CD14-positive monocyte (primary cell): ENCODE measurements around the gene TAF13. TPM values are rescaled to one million over a fixed set of nuclear protein-coding genes. Genes with fewer than 3 reads are reported as not detected.

Experiments used
- DNase-seq, 3 donors: peaks; one replicate each; pipeline ENCODE4 v3.0.0-alpha.2; 2011 to 2022
- H2AFZ ChIP-seq: 2 replicates; pipeline ENCODE4 v1.6.0; 2012; ENCODE audit warnings: mild to moderate bottlenecking, low read depth, low read length, inconsistent platforms; ENCODE audit not compliant: insufficient read depth, poor library complexity, severe bottlenecking
- H3K27ac ChIP-seq, 2 donors: 1 replicate in 1 of 2; 2 replicates in 1 of 2; pipeline ENCODE4 v1.5.1; 2012 to 2013; ENCODE audit warnings: low read length in 2 of 2, control low read depth in 1 of 2, inconsistent platforms in 1 of 2, low read depth in 1 of 2, mild to moderate bottlenecking in 1 of 2
- H3K27me3 ChIP-seq, 2 donors: one replicate each; pipeline versions ENCODE4 v1.6.0 to v1.6.1; 2011 to 2013; ENCODE audit warnings: low read length in 2 of 2; ENCODE audit not compliant: control insufficient read depth in 2 of 2, insufficient read depth in 2 of 2
- H3K36me3 ChIP-seq, 2 donors: replicated peaks in 1 of 2; 1 replicate in 1 of 2; 2 replicates in 1 of 2; pipeline versions ENCODE4 v1.5.1 to v1.6.1; 2012 to 2013; ENCODE audit warnings: low read length in 2 of 2, control low read depth in 1 of 2, inconsistent platforms in 1 of 2, mild to moderate bottlenecking in 1 of 2; ENCODE audit not compliant: insufficient read depth in 2 of 2, control insufficient read depth in 1 of 2
- H3K4me1 ChIP-seq, 2 donors: 1 replicate in 1 of 2; 2 replicates in 1 of 2; pipeline versions ENCODE4 v1.5.1 to v1.6.1; 2012 to 2013; ENCODE audit warnings: low read length in 2 of 2, control low read depth in 1 of 2, inconsistent platforms in 1 of 2, mild to moderate bottlenecking in 1 of 2, moderate library complexity in 1 of 2; ENCODE audit not compliant: insufficient read depth in 2 of 2, control insufficient read depth in 1 of 2
- H3K4me2 ChIP-seq: replicated peaks from 2 replicates; pipeline ENCODE3; 2012; ENCODE audit warnings: low read length, moderate library complexity, mild to moderate bottlenecking; ENCODE audit not compliant: poor library complexity, severe bottlenecking; ENCODE audit errors: extremely low read depth
- H3K4me3 ChIP-seq, 3 experiments: fragments of 200-600 bp in 1 of 3; sonication (generic) in 1 of 3; replicated peaks in 1 of 3; 1 replicate in 2 of 3; 2 replicates in 1 of 3; pipeline ENCODE4 v1.5.1; 2011 to 2013; ENCODE audit warnings: low read length in 3 of 3, mild to moderate bottlenecking in 3 of 3, control low read depth in 2 of 3, low read depth in 2 of 3, inconsistent platforms in 1 of 3, moderate library complexity in 1 of 3
- H3K79me2 ChIP-seq: 2 replicates; pipeline ENCODE4 v1.6.0; 2012; ENCODE audit warnings: mild to moderate bottlenecking, control low read depth, inconsistent platforms, low read length, moderate library complexity; ENCODE audit not compliant: insufficient read depth
- H3K9ac ChIP-seq: 2 replicates; pipeline ENCODE4 v1.6.0; 2017; ENCODE audit warnings: low read length, mild to moderate bottlenecking; ENCODE audit not compliant: insufficient read depth, poor library complexity, severe bottlenecking
- H3K9me3 ChIP-seq, 2 donors: replicated peaks in 1 of 2; 1 replicate in 1 of 2; 2 replicates in 1 of 2; pipeline versions ENCODE4 v1.5.1 to v1.6.1; 2012 to 2013; ENCODE audit warnings: low read length in 2 of 2, control low read depth in 1 of 2; ENCODE audit not compliant: control insufficient read depth in 1 of 2, insufficient read depth in 1 of 2
- H4K20me1 ChIP-seq: 2 replicates; pipeline ENCODE4 v1.6.0; 2012; ENCODE audit warnings: mild to moderate bottlenecking, low read length, control low read depth, moderate library complexity; ENCODE audit not compliant: insufficient read depth
- H3K27ac Mint-ChIP-seq, 7 donors: one replicate each; pipeline ENCODE4 v1.8.0; 2020; ENCODE audit warnings: mild to moderate bottlenecking in 7 of 7, mixed read lengths in 7 of 7, moderate library complexity in 6 of 7, inconsistent platforms in 2 of 7
- H3K27me3 Mint-ChIP-seq, 3 donors: one replicate each; pipeline ENCODE4 v1.8.0; 2021 to 2022; ENCODE audit warnings: low read depth in 3 of 3, mild to moderate bottlenecking in 3 of 3, mixed read lengths in 3 of 3, moderate library complexity in 3 of 3, inconsistent platforms in 1 of 3
- H3K36me3 Mint-ChIP-seq, 2 donors: one replicate each; pipeline ENCODE4 v1.8.0; 2020; ENCODE audit warnings: mixed read lengths in 2 of 2, inconsistent platforms in 1 of 2, mild to moderate bottlenecking in 1 of 2
- H3K4me1 Mint-ChIP-seq: one replicate; pipeline ENCODE4 v1.8.0; 2020; ENCODE audit warnings: mild to moderate bottlenecking, mixed read lengths
- H3K4me3 Mint-ChIP-seq, 2 donors: one replicate each; pipeline ENCODE4 v1.8.0; 2020; ENCODE audit warnings: mild to moderate bottlenecking in 2 of 2, mixed read lengths in 2 of 2, moderate library complexity in 1 of 2
- H3K9me3 Mint-ChIP-seq, 7 donors: one replicate each; pipeline ENCODE4 v1.8.0; 2020 to 2022; ENCODE audit warnings: mixed read lengths in 7 of 7, mild to moderate bottlenecking in 6 of 7, moderate library complexity in 6 of 7, inconsistent platforms in 2 of 7
- WGBS: methylation state at CpG from one replicate; pipeline ENCODE4 v1.1.5; 2013; ENCODE audit warnings: missing lambda C conversion rate; ENCODE audit not compliant: insufficient coverage; 5-methylcytosine and 5-hydroxymethylcytosine counted together
- intact Hi-C, 2 donors: fragments of 100-400 bp; cut with micrococcal nuclease; formaldehyde crosslinking; loops; one replicate each; pipeline versions ENCODE4 v1.15.0 to v1.15.1; 2023
- polyA plus RNA-seq, 3 donors: library from polyadenylated mRNA; depleted of rRNA in 1 of 3; unstranded in 2 of 3; stranded (reverse) in 1 of 3; fragments of 300-500 nt in 2 of 3; fragments of >200 nt in 1 of 3; fragmentation: Illumina TruSeq in 2 of 3; gene quantifications; 1 replicate in 2 of 3; 2 replicates in 1 of 3; pipeline ENCODE4 v1.2.3, GENCODE V29; 2012 to 2021
- TF ChIP-seq, protein P1 (sequence below): fragments of 200-600 bp; IDR thresholded peaks from one replicate; pipeline ENCODE4 v1.8.0; 2022; ENCODE audit warnings: antibody characterized with exemption, mild to moderate bottlenecking

TAF13 gene
- polyA plus RNA-seq, 3 donors, result 1.2 to 17.7 (median 5.2) TPM

DNA sequence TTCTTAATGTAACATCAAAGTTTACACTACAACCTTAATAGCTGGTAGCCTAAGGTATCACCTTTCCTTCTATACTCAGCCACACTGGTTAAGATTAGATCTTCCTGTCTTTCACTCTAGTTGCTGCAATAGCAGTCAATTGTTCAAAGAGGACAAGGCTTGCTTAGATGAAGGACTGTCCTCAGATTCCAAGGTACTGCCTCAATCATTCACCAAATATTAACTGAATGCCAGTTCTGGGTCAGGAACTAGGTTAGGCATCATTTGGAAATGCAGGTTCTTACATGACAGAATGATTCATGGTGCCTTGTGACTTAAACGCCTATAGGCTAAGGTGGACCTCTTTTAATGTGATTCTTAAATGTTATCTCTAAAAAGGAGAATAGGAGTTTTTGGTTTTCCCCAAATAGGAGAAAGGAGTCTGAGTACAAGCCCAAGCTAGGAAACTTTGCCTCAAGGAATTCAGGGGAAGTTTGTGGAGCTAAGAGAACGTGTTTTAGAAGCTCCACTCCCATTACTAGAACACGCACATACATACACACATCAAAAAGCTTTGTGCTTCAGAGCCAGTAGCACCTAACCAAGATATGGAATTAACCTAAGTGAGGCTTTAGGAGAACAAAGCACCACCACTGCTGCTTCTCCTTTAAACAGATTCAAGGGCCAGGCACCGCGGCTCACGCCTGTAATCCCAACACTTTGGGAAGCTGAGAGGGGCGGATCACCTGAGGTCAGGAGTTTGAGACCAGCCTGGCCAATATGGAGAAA lies 25.4 kb downstream of the TAF13 start:
- no peak overlapping the region for H3K4me3 Mint-ChIP-seq

DNA sequence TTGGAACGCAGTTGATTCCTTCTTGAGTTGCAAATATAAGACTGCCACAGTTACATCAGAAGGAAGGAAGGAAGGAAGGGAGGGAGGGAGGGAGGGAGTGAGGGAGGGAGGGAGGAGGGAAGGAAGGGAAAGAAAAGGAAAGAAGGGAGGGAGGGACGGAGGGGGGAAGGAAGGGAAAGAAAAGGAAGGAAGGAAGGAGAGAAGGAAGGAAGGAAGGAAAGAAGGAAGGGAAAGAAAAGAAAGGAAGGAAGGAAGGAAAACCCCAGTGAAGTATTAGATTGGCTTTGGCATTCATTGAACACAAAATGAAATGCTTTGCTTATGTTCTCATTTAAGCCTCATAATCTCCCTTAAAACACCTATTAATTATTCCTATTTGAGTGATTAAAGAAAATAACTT lies 27.5 kb downstream of the TAF13 start:
- peaks cover 0 to 2% of the 10 kb centered on the region in 2 donors for H3K27me3 ChIP-seq
- Mint-ChIP-seq H3K27ac (no peak overlapping the region), H3K4me1 (peaks cover 2% of the 10 kb centered on the region), H3K27me3 (peaks cover 9 to 22% (median 20%) of the 10 kb centered on the region in 3 donors), H3K36me3 (peaks cover 0 to 2% of the 10 kb centered on the region in 2 donors), H3K9me3 (peaks cover 0 to 11% (median 6%) of the 10 kb centered on the region in 7 donors), H3K4me3 (no peak overlapping the region)
- H2AFZ ChIP-seq, result no peak overlapping the region
- no peaks in the 10 kb centered on the region for H3K36me3 ChIP-seq
- 10% methylated on average over 2 of the region's 2 CpGs for WGBS
- H3K79me2 ChIP-seq, result no peaks in the 10 kb centered on the region
- no peak overlapping the region for H3K9ac ChIP-seq
- H3K4me3 ChIP-seq, result no peak overlapping the region
- TF ChIP-seq, protein P1, sequence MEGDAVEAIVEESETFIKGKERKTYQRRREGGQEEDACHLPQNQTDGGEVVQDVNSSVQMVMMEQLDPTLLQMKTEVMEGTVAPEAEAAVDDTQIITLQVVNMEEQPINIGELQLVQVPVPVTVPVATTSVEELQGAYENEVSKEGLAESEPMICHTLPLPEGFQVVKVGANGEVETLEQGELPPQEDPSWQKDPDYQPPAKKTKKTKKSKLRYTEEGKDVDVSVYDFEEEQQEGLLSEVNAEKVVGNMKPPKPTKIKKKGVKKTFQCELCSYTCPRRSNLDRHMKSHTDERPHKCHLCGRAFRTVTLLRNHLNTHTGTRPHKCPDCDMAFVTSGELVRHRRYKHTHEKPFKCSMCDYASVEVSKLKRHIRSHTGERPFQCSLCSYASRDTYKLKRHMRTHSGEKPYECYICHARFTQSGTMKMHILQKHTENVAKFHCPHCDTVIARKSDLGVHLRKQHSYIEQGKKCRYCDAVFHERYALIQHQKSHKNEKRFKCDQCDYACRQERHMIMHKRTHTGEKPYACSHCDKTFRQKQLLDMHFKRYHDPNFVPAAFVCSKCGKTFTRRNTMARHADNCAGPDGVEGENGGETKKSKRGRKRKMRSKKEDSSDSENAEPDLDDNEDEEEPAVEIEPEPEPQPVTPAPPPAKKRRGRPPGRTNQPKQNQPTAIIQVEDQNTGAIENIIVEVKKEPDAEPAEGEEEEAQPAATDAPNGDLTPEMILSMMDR, result no peak
- no peak overlapping the region for H3K27ac ChIP-seq
- intact Hi-C loops, result no loop called here
- no peak overlapping the region for H3K4me2 ChIP-seq
- no peaks in the 10 kb centered on the region for H3K9me3 ChIP-seq
- DNase-seq, result no peak
- H3K4me1 ChIP-seq, result no peaks in the 10 kb centered on the region
- H4K20me1 ChIP-seq, result no peaks in the 10 kb centered on the region

More for the DNA sequence above, 25.4 kb downstream of the TAF13 start:
- Histone ChIP-seq H3K27ac (no peak overlapping the region), H3K4me2 (no peak overlapping the region), H3K9me3 (no peaks in the 10 kb centered on the region), H3K4me3 (no peak overlapping the region), H2AFZ (no peak overlapping the region), H3K36me3 (no peaks in the 10 kb centered on the region), H4K20me1 (no peaks in the 10 kb centered on the region), H3K27me3 (peaks cover 0 to 2% of the 10 kb centered on the region in 2 donors), H3K4me1 (no peaks in the 10 kb centered on the region), H3K9ac (no peak overlapping the region), H3K79me2 (no peaks in the 10 kb centered on the region)
- Mint-ChIP-seq H3K27me3 (peaks cover 5 to 20% (median 13%) of the 10 kb centered on the region in 3 donors), H3K4me1 (peaks cover 2% of the 10 kb centered on the region), H3K27ac (no peak overlapping the region), H3K9me3 (peaks cover 0 to 14% (median 6%) of the 10 kb centered on the region in 7 donors), H3K36me3 (peaks cover 0 to 2% of the 10 kb centered on the region in 2 donors)
- DNase-seq, result no peak
- TF ChIP-seq, protein P1, result no peak
- 88% methylated on average over 6 of the region's 7 CpGs for WGBS
- intact Hi-C loops, result loop anchor here in 1 of 2 donors (5.0 kb wide), 1 partner anchor 83 kb away; no protein-coding TSS in a partner anchor
